ENCODE results near the gene HAAO.

Gene HAAO

GRCh38 chr2:42791606-42792005 lies 777 bp downstream of the HAAO start:
- H3K9me3 Mint-ChIP-seq (ENCODE audit: low read depth): no peaks in the 10 kb centered on the region
- H3K4me1 Mint-ChIP-seq (ENCODE audit: low read depth): peaks cover 24% of the 10 kb centered on the region
- H3K36me3 Mint-ChIP-seq: peaks cover 8% of the 10 kb centered on the region
- peaks cover 21% of the 10 kb centered on the region for H3K27me3 Mint-ChIP-seq
- H3K27ac Mint-ChIP-seq: no peak overlapping the region
- peak overlapping the region; percentile 85 for H3K4me3 Mint-ChIP-seq

GRCh38 chr2:42789751-42790150 lies 2.6 kb downstream of the HAAO start:
- Mint-ChIP-seq H3K4me3 (no peak overlapping the region), H3K27me3 (peaks cover 21% of the 10 kb centered on the region), H3K4me1 (ENCODE audit: low read depth) (peaks cover 24% of the 10 kb centered on the region), H3K36me3 (peaks cover 8% of the 10 kb centered on the region), H3K27ac (no peak overlapping the region), H3K9me3 (ENCODE audit: low read depth) (no peaks in the 10 kb centered on the region)

GRCh38 chr2:42788882-42789281 lies 3.5 kb downstream of the HAAO start:
- Mint-ChIP-seq H3K9me3 (ENCODE audit: low read depth) (no peaks in the 10 kb centered on the region), H3K27ac (no peak overlapping the region), H3K4me3 (no peak overlapping the region), H3K27me3 (peaks cover 20% of the 10 kb centered on the region), H3K4me1 (ENCODE audit: low read depth) (peaks cover 16% of the 10 kb centered on the region), H3K36me3 (peaks cover 8% of the 10 kb centered on the region)

- H3K4me1 Mint-ChIP-seq (ENCODE audit: low read depth): peaks cover 12% of the 10 kb centered on the region
- H3K4me3 Mint-ChIP-seq: no peak overlapping the region
- H3K36me3 Mint-ChIP-seq: peaks cover 8% of the 10 kb centered on the region
- no peaks in the 10 kb centered on the region for H3K9me3 Mint-ChIP-seq (ENCODE audit: low read depth)
- H3K27me3 Mint-ChIP-seq: peaks cover 18% of the 10 kb centered on the region
- H3K27ac Mint-ChIP-seq: no peak overlapping the region
These were observed 3.9 kb downstream of the HAAO start for GRCh38 chr2:42788478-42788793.

DNA sequence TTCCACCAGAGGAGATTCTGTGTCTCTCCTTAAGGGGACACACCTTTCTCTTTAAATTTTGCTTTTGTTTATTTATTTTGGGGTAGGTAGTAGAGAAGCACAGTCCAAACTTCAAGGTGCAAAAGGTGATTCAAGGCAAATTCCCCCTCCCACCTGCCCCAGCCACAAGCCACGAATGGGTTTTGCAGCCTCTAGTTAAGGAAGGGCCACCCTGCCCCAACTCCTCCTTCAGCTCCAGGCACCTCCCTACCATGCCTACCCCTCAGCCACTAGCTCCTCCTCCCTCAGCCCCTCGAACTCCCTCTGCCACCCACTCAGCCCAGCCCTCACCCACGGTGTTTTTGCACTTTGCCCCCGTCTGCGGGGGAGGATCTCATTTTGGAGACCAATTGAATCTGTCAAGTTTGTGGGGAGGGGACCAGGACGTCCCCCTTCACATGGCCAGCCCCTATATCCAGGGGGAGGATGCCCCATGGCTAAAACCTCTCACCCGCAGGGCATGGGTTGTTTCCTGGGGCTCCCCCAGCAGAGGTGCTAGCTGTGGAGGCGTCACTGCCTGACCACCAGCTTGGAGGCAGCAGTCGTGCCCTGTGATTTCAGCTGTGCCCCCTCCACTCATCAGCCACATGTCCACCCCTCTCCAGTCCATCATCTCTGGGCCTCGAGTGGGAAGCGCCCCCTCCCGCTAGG lies 4.5 kb downstream of the HAAO start:
- H3K9me3 Mint-ChIP-seq (ENCODE audit: low read depth): no peaks in the 10 kb centered on the region
- peaks cover 9% of the 10 kb centered on the region for H3K4me1 Mint-ChIP-seq (ENCODE audit: low read depth)
- no peak overlapping the region for H3K4me3 Mint-ChIP-seq
- peaks cover 18% of the 10 kb centered on the region for H3K27me3 Mint-ChIP-seq
- no peak overlapping the region for H3K27ac Mint-ChIP-seq
- H3K36me3 Mint-ChIP-seq: peaks cover 8% of the 10 kb centered on the region

DNA sequence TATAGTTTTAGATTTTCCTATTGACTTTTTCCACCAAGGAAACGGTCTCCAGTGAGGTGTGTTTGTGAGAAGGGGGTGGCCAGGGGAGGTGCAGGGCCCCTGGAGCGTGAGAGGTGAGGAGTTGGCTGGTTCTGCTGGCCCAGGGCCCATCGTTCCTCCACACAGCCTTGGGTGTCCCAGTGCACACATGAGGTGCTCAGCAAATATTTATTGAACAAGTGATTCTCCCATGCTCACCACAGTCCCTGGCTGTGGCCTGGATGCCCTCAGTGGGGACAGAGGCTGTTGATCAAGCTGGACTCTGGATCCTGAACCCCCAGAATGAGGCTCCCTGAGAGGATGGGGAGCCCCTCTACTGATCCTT lies 5.0 kb downstream of the HAAO start:
- Mint-ChIP-seq H3K4me1 (ENCODE audit: low read depth) (peaks cover 9% of the 10 kb centered on the region), H3K27me3 (peaks cover 18% of the 10 kb centered on the region), H3K4me3 (no peak overlapping the region), H3K9me3 (ENCODE audit: low read depth) (no peaks in the 10 kb centered on the region), H3K27ac (no peak overlapping the region), H3K36me3 (peaks cover 8% of the 10 kb centered on the region)

DNA sequence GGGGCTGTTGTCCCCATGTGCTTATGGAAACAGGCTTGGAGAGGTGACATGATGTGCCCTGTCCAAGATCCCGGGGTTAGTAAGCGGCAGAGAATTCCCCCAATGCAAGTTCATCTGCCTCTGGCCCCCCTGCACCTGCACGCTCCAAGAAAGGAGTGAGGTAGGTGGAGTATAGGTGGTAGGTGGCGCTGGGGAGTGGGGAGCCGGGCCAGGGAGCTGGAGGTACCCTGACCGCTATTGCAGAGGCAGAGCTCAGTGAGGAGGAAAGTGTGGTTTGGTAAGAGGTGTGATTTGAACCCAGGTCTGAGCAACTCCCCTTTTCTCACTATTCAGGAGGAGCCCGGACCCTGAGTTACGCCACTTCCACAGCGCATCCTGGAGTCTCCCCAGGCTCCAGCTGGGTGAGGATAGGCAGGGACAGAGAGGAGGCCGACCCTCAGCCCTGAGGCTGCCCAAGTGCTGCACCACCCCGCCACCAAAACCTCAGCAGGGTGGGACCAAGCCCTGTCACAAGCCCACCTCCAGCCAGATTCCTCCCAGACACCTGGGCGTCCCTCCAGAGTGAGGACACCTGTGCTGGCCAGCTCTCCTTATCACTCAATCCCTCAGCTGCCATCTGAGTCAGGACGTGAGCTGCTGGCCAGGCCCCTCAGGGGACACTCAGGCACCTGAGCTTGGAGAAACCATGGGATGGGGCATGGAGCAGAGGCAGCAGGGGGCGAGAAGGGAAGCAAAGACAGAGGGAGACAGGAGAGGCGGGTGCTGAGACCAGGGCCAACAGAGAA lies 5.6 kb downstream of the HAAO start:
- Mint-ChIP-seq H3K27ac (no peak overlapping the region), H3K9me3 (ENCODE audit: low read depth) (no peaks in the 10 kb centered on the region), H3K4me1 (ENCODE audit: low read depth) (peaks cover 5% of the 10 kb centered on the region), H3K27me3 (peaks cover 15% of the 10 kb centered on the region), H3K36me3 (peaks cover 5% of the 10 kb centered on the region), H3K4me3 (no peak overlapping the region)

- peaks cover 1% of the 10 kb centered on the region for H3K4me1 Mint-ChIP-seq (ENCODE audit: low read depth)
- H3K4me3 Mint-ChIP-seq: no peak overlapping the region
- H3K27me3 Mint-ChIP-seq: no peaks in the 10 kb centered on the region
- H3K9me3 Mint-ChIP-seq (ENCODE audit: low read depth): no peaks in the 10 kb centered on the region
- H3K27ac Mint-ChIP-seq: no peak overlapping the region
- no peaks in the 10 kb centered on the region for H3K36me3 Mint-ChIP-seq
These were observed 8.0 kb downstream of the HAAO start for GRCh38 chr2:42784204-42784880.

- H3K36me3 Mint-ChIP-seq: no peaks in the 10 kb centered on the region
These were observed 8.9 kb downstream of the HAAO start for GRCh38 chr2:42783511-42783910.

DNA sequence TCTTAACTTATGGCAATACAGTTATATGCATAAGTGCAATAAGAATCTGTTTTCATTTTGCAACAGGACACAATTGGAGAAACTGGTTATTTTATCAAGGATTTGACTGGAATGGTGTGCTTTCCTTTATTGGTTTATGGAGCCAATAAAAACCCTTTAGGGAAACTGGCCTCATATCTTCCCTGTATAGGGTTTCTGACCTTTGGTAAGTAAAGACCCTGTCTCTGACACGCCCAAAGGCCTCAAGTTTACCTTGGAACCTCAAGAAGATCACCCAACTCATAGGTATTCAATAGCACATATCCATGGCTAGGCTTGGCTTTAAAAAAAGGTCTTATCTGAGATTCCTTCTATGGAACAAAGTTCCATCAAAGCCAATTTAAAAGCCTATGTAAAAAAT lies 11.2 kb downstream of the HAAO start:
- H3K4me1 Mint-ChIP-seq (ENCODE audit: low read depth): peaks cover 10% of the 10 kb centered on the region
- H3K9me3 Mint-ChIP-seq (ENCODE audit: low read depth): no peaks in the 10 kb centered on the region
- H3K27ac Mint-ChIP-seq: no peak overlapping the region
- no peak overlapping the region for H3K4me3 Mint-ChIP-seq
- no peaks in the 10 kb centered on the region for H3K36me3 Mint-ChIP-seq
- H3K27me3 Mint-ChIP-seq: no peaks in the 10 kb centered on the region

More at GRCh38 chr2:42783511-42783910, 8.9 kb downstream of the HAAO start:
- H3K4me3 Mint-ChIP-seq: no peak overlapping the region
- peaks cover 1% of the 10 kb centered on the region for H3K4me1 Mint-ChIP-seq (ENCODE audit: low read depth)
- H3K9me3 Mint-ChIP-seq (ENCODE audit: low read depth): no peaks in the 10 kb centered on the region
- no peaks in the 10 kb centered on the region for H3K27me3 Mint-ChIP-seq
- no peak overlapping the region for H3K27ac Mint-ChIP-seq

DNA sequence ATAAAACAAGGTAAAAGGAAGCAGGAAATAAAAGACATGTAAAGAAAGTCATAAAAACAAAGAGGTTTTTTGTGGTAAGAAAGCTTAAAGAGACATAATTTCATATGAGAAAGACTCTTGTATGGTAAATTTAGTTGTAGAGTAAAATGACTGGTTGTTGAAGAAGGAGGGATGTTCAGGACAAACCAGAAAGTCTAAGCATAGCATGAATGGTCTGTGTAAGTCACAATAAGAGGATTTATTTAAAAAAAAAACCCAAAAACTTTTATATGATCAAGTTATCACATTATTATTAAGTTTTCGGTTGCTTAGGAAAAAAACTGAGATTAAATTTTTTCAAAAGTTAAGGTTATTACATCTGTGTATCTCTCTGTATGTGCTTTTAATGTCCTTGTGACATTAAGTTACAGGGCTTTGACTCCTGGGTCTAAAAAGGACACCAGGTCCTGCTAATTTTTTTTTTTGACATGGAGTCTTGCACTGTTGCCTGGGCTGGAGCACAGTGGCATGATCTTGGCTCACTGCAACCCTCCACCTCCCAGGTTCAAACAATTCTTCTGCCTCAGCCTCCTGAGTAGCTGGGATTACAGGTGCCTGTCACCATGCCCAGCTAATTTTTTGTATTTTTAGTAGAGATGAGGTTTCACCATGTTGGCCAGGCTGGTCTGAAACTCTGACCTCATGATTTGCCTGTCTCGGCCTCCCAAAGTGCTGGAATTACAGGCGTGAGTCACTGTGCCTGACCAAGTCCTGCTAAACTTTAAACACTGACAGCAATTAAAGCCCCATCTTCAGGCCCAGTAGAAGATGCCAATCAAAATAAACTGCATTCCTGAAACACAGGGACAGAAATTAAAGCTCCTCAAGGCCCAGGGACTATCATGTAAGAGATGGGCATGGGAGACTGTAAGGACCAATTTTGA lies 14.2 kb downstream of the HAAO start:
- Mint-ChIP-seq H3K27me3 (no peaks in the 10 kb centered on the region), H3K9me3 (ENCODE audit: low read depth) (no peaks in the 10 kb centered on the region), H3K36me3 (no peaks in the 10 kb centered on the region), H3K27ac (no peak overlapping the region), H3K4me1 (ENCODE audit: low read depth) (peaks cover 23% of the 10 kb centered on the region), H3K4me3 (no peak overlapping the region)

GRCh38 chr2:42775810-42776209 lies 16.6 kb downstream of the HAAO start:
- no peaks in the 10 kb centered on the region for H3K9me3 Mint-ChIP-seq (ENCODE audit: low read depth)
- H3K27ac Mint-ChIP-seq: peak overlapping the region; percentile 34
- H3K4me3 Mint-ChIP-seq: no peak overlapping the region
- peaks cover 23% of the 10 kb centered on the region for H3K4me1 Mint-ChIP-seq (ENCODE audit: low read depth)
- no peaks in the 10 kb centered on the region for H3K27me3 Mint-ChIP-seq
- H3K36me3 Mint-ChIP-seq: no peaks in the 10 kb centered on the region

GRCh38 chr2:42775186-42775585 lies 17.2 kb downstream of the HAAO start:
- H3K36me3 Mint-ChIP-seq: no peaks in the 10 kb centered on the region
- no peaks in the 10 kb centered on the region for H3K27me3 Mint-ChIP-seq
- peaks cover 23% of the 10 kb centered on the region for H3K4me1 Mint-ChIP-seq (ENCODE audit: low read depth)
- no peaks in the 10 kb centered on the region for H3K9me3 Mint-ChIP-seq (ENCODE audit: low read depth)
- H3K4me3 Mint-ChIP-seq: peak overlapping the region; percentile 25
- no peak overlapping the region for H3K27ac Mint-ChIP-seq

GRCh38 chr2:42771546-42772153 lies 20.7 kb downstream of the HAAO start:
- no peaks in the 10 kb centered on the region for H3K9me3 Mint-ChIP-seq (ENCODE audit: low read depth)

More at GRCh38 chr2:42771546-42772153, 20.7 kb downstream of the HAAO start:
- no peaks in the 10 kb centered on the region for H3K27me3 Mint-ChIP-seq
- H3K4me3 Mint-ChIP-seq: no peak overlapping the region
- peaks cover 16% of the 10 kb centered on the region for H3K4me1 Mint-ChIP-seq (ENCODE audit: low read depth)
- no peak overlapping the region for H3K27ac Mint-ChIP-seq
- no peaks in the 10 kb centered on the region for H3K36me3 Mint-ChIP-seq

Data from activated naive CD8-positive, alpha-beta T cell (primary cell).